NB4 (cell line): ENCODE results near the gene BACH1.

Experiments
- DNase-seq: peaks from one replicate; pipeline ENCODE4 v3.0.0; 2010; ENCODE audit warnings: low read depth
- H3K4me3 ChIP-seq: one replicate; pipeline ENCODE4 v1.5.1; 2011; ENCODE audit warnings: mild to moderate bottlenecking, low read depth, low read length, moderate library complexity
- CTCF ChIP-seq: IDR thresholded peaks from one replicate; pipeline ENCODE4 v1.5.1; 2012; ENCODE audit warnings: low read depth, low read length
- MYC ChIP-seq: IDR thresholded peaks from 2 replicates; pipeline ENCODE4 v1.6.1; 2011; ENCODE audit warnings: low read depth, low read length
- POLR2A ChIP-seq: IDR thresholded peaks from 2 replicates; pipeline ENCODE4 v1.6.1; 2011; ENCODE audit warnings: mild to moderate bottlenecking; ENCODE audit not compliant: insufficient read length; ENCODE audit errors: extremely low read depth
- TF ChIP-seq, protein P1 (sequence below): IDR thresholded peaks from 2 replicates; pipeline ENCODE4 v1.6.1; 2011; ENCODE audit warnings: low read depth, low read length

Gene BACH1

GRCh38 chr21:29371464-29371863 is 72.7 kb downstream of the BACH1 start:
- H3K4me3 ChIP-seq = no peak overlapping the region
- DNase-seq = no peak
- no peak for TF ChIP-seq CTCF
- TF ChIP-seq, protein P1, sequence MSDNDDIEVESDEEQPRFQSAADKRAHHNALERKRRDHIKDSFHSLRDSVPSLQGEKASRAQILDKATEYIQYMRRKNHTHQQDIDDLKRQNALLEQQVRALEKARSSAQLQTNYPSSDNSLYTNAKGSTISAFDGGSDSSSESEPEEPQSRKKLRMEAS = no peak
- no peak for TF ChIP-seq MYC
- TF ChIP-seq POLR2A = no peak

GRCh38 chr21:29372063-29372802 is 73.5 kb downstream of the BACH1 start:
- peak; percentile 77 for DNase-seq
- H3K4me3 ChIP-seq = no peak overlapping the region
- TF ChIP-seq, protein P1 = no peak
- TF ChIP-seq CTCF = peak; percentile 51

- TF ChIP-seq, protein P1 = no peak
- TF ChIP-seq CTCF (no peak), POLR2A (no peak), MYC (no peak)
Measured at GRCh38 chr21:29374481-29374880, 75.8 kb downstream of the BACH1 start.

GRCh38 chr21:29376556-29376955 is 77.8 kb downstream of the BACH1 start:
- DNase-seq = peak; percentile 72
- TF ChIP-seq MYC = no peak
- TF ChIP-seq POLR2A = no peak
- TF ChIP-seq CTCF = peak; percentile 71

More at GRCh38 chr21:29374481-29374880, 75.8 kb downstream of the BACH1 start:
- H3K4me3 ChIP-seq = no peak overlapping the region
- DNase-seq = no peak

DNA sequence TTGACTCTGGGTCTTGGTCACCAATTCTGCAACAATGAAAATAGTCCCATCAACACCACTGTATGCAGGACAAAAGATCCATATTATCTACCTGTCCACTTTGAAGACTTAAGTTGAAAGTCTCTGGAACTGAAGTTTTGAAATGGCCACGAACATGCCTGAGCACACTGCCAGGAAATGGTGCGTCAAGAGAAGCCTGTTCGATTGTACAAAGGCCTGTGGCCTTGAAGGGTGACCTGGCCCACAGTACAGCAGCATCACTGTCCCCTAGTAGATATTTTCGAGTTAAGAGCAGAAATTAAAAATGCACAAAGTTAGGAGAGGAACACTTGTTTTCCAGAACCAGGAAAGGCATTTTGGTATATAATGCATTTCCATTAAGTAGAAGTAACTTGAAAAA is 78.5 kb downstream of the BACH1 start:
- TF ChIP-seq POLR2A = no peak
- TF ChIP-seq, protein P1 = no peak
- TF ChIP-seq MYC = no peak
- TF ChIP-seq CTCF = no peak
- no peak for DNase-seq
- H3K4me3 ChIP-seq = no peak overlapping the region

More at GRCh38 chr21:29376556-29376955, 77.8 kb downstream of the BACH1 start:
- no peak overlapping the region for H3K4me3 ChIP-seq

DNA sequence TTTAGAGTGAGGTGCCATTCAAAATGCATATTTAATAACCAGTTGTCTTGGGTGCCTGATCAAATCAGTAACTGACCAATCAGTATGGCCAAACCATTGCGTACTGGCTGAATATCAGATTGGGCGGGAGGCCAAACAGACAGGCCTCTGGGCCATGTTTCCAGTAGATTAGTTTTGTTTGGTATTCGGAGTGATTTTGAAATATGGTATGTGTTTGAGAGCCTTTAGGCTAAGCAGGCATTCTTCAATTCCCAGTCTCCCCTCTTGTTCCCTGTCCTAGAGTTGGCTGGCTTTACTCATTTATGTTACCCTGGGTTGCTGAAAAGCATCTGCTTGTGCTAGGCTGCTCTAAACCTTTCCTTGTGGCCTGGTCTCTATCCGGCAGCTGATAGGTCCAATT is 80.1 kb downstream of the BACH1 start:
- H3K4me3 ChIP-seq = no peak overlapping the region
- TF ChIP-seq, protein P1 = no peak
- TF ChIP-seq MYC (no peak), CTCF (no peak), POLR2A (no peak)
- no peak for DNase-seq
